ENCODE data around the gene CSMD2.

DNA sequence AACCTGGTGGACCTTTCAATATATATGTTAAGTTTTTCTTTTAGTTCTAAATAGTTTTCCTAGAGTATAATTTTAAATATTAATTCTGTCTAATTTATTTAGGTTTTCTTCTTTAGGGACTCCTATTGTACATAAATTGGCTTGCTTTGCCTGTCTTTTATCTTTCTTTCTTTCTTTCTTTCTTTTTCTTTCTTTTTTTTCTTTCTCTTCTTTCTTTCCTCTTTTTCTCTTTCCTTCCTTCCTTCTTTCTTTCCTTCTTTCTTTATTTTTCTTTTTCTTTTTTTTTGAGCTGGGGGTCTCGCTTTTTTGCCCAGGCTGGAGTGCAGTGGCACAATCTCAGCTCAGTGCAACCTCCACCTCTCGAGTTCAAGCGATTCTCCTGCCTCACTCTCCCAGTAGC lies 657.4 kb downstream of the CSMD2 start:
- TF ChIP-seq, protein P1, sequence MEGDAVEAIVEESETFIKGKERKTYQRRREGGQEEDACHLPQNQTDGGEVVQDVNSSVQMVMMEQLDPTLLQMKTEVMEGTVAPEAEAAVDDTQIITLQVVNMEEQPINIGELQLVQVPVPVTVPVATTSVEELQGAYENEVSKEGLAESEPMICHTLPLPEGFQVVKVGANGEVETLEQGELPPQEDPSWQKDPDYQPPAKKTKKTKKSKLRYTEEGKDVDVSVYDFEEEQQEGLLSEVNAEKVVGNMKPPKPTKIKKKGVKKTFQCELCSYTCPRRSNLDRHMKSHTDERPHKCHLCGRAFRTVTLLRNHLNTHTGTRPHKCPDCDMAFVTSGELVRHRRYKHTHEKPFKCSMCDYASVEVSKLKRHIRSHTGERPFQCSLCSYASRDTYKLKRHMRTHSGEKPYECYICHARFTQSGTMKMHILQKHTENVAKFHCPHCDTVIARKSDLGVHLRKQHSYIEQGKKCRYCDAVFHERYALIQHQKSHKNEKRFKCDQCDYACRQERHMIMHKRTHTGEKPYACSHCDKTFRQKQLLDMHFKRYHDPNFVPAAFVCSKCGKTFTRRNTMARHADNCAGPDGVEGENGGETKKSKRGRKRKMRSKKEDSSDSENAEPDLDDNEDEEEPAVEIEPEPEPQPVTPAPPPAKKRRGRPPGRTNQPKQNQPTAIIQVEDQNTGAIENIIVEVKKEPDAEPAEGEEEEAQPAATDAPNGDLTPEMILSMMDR (IDR thresholded peaks at IDR 0.05; ENCODE audit: borderline replicate concordance, extremely low read depth, low read length, poor library complexity, severe bottlenecking): no peak
- no peak for TF ChIP-seq EZH2 (IDR thresholded peaks at IDR 0.05; ENCODE audit: borderline replicate concordance, low read depth, low read length, severe bottlenecking)
